Activated CD8-positive, alpha-beta T cell treated with anti-CD3 and anti-CD28 coated beads for 36 hours (primary cell): ENCODE results near the gene RASAL1. TPM values are rescaled to one million over a fixed set of nuclear protein-coding genes. Genes with fewer than 3 reads are reported as not detected.

Experiments
- ATAC-seq: fragments of 200-7000 bp; cut with Tn5 transposase; one replicate; pipeline ENCODE4 v1.10.0; 2021; ENCODE audit warnings: mild to moderate bottlenecking, moderate library complexity
- CTCF ChIA-PET: fragments of 350-600 bp; sonication (Branson Sonifier 250); formaldehyde crosslinking; loops from one replicate; lab custom pipeline; 2021; ENCODE audit warnings: antibody characterized with exemption; lab: Charles Lee
- POLR2A ChIA-PET: fragments of 350-600 bp; sonication (Branson Sonifier 250); formaldehyde crosslinking; loops from one replicate; lab custom pipeline; 2021; ENCODE audit warnings: antibody characterized with exemption; lab: Charles Lee
- DNase-seq: peaks from one replicate; pipeline ENCODE4 v3.0.0-alpha.2; 2020
- H3K27ac Mint-ChIP-seq: one replicate; pipeline ENCODE4 v1.8.0; 2021; ENCODE audit warnings: mild to moderate bottlenecking, mixed read lengths
- H3K27me3 Mint-ChIP-seq: one replicate; pipeline ENCODE4 v1.8.0; 2021; ENCODE audit warnings: mixed read lengths
- H3K36me3 Mint-ChIP-seq: one replicate; pipeline ENCODE4 v1.8.0; 2021; ENCODE audit warnings: low read depth, mixed read lengths
- H3K4me1 Mint-ChIP-seq: one replicate; pipeline ENCODE4 v1.8.0; 2021; ENCODE audit warnings: low read depth, mixed read lengths
- H3K4me3 Mint-ChIP-seq: one replicate; pipeline ENCODE4 v1.8.0; 2021; ENCODE audit warnings: mild to moderate bottlenecking, moderate library complexity, mixed read lengths
- H3K9me3 Mint-ChIP-seq: one replicate; pipeline ENCODE4 v1.8.0; 2021; ENCODE audit warnings: mixed read lengths
- intact Hi-C: fragments of 100-400 bp; cut with micrococcal nuclease; formaldehyde crosslinking; loops from one replicate; pipeline ENCODE4 v1.10.0; 2022
- total RNA-seq, 2 experiments: library from RNA; stranded (reverse); gene quantifications; one replicate each; pipeline ENCODE4 v1.2.3, GENCODE V29; 2021
- TF ChIP-seq, protein P1 (sequence below): fragments of 200-600 bp; IDR thresholded peaks from one replicate; pipeline ENCODE4 v1.8.0; 2022; ENCODE audit warnings: antibody characterized with exemption, mild to moderate bottlenecking

RASAL1 gene
- total RNA-seq, 2 experiments from 2014 or later: 9.8 to 12.4 TPM

DNA sequence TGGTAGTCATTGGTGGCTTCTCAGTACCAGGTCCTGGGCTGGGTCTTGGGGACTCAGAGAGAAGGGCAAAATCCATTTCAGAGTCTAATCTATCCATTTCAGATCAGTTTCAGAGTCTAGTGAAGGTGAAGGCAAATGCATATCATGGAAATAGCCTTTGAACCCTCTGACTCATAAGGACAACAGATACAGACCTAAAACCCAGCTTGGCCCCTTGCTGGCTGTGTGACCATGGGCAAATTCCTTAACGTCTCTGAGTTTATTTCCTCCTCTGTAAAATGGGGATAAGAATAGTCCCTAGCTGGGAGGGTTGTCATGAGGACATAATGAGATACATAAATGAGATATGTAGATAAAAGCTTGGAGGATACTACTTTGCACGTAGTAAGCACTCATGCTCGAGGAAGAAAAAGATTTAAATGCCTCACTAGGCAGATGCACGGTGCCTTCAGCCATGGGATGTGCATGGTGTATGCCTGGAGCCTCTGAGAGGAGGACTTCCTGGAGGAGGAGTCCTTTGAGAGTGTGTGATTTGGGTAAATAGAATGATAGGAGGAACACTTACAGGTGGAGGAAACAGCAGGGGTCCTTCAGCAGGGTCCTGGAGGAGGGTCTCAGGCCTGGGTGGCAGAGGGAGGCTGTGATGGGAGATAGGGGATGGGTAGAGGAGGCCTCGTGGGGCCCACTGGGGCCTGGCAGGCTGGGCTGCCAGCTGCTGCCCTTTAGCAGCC is 71.0 kb downstream of the RASAL1 start:
- POLR2A ChIA-PET: interaction anchor here (1.1 kb wide), 1 partner anchor 89 kb away, joined by 3 read pairs; no protein-coding TSS in a partner anchor
- CTCF ChIA-PET: interaction anchor here (1.0 to 3.0 kb wide), 5 partner anchors 16 to 72 kb away, joined by 3 to 11 read pairs (median 5); no protein-coding TSS in a partner anchor
- DNase-seq (no peak), ATAC-seq (no peak)
- Mint-ChIP-seq H3K9me3 (no peaks in the 10 kb centered on the region), H3K27me3 (no peaks in the 10 kb centered on the region), H3K4me1 (peaks cover 25% of the 10 kb centered on the region), H3K4me3 (no peak overlapping the region), H3K27ac (no peak overlapping the region), H3K36me3 (no peaks in the 10 kb centered on the region)
- TF ChIP-seq, protein P1, sequence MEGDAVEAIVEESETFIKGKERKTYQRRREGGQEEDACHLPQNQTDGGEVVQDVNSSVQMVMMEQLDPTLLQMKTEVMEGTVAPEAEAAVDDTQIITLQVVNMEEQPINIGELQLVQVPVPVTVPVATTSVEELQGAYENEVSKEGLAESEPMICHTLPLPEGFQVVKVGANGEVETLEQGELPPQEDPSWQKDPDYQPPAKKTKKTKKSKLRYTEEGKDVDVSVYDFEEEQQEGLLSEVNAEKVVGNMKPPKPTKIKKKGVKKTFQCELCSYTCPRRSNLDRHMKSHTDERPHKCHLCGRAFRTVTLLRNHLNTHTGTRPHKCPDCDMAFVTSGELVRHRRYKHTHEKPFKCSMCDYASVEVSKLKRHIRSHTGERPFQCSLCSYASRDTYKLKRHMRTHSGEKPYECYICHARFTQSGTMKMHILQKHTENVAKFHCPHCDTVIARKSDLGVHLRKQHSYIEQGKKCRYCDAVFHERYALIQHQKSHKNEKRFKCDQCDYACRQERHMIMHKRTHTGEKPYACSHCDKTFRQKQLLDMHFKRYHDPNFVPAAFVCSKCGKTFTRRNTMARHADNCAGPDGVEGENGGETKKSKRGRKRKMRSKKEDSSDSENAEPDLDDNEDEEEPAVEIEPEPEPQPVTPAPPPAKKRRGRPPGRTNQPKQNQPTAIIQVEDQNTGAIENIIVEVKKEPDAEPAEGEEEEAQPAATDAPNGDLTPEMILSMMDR: no peak
- intact Hi-C loops: no loop called here

GRCh38 chr12:113063396-113064350 is 71.9 kb downstream of the RASAL1 start:
- Mint-ChIP-seq H3K9me3 (no peaks in the 10 kb centered on the region), H3K4me3 (no peak overlapping the region), H3K27me3 (no peaks in the 10 kb centered on the region), H3K4me1 (peaks cover 22% of the 10 kb centered on the region), H3K36me3 (no peaks in the 10 kb centered on the region), H3K27ac (no peak overlapping the region)
- TF ChIP-seq, protein P1: no peak
- ChIA-PET POLR2A (interaction anchor here (1.1 kb wide), 1 partner anchor 90 kb away, joined by 3 read pairs; no protein-coding TSS in a partner anchor), CTCF (interaction anchor here (0.8 to 3.0 kb wide), 6 partner anchors 15 to 71 kb away, joined by 3 to 11 read pairs (median 4); no protein-coding TSS in a partner anchor)
- no peak for DNase-seq
- intact Hi-C loops: no loop called here
- no peak for ATAC-seq

DNA sequence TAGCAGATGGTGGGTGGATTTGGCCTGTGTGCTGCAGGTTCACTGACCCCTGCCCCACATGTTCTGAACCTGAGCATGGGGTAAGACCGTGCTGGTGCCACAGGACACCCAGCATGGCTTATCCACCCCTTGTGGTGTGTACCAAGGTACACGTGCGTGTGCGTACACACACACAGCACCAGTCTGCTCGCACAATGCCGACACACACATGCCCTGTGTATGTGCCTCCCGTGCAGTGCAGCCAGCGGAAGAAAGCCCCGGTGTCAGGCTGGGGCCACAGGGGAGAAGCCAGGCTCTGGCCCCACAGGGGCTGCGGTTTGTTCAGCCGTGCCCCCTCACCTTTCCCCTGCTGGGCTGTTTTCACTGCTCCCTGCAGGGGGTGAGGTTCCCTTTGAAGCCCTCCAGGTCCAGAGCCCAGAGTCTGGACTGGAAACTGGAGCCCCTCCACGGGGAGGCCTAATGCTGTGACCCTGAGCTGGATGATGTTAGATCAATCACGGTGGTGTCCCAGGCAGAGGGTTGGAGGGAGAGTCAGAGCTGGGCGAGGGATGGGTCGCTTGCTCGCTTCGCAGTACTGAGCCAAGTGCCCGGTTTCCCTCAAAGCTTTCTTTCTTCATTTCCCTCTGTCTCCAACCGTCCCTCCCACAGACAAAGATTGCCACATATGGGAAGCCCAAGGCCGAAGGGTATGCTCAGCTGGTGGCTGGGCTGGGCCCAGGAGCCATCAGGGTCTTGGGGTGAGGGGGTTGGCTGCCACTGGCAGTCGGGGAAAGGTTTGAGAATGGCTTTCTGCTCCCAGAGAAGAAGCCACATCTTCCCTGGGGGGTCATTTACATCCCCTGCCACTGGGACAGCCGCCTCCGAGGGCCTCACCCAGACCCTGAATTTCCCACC is 72.8 kb downstream of the RASAL1 start:
- no peak for ATAC-seq
- ChIA-PET POLR2A (no interaction called here), CTCF (interaction anchor here (0.8 to 3.0 kb wide), 5 partner anchors 14 to 90 kb away, joined by 3 to 11 read pairs (median 5); no protein-coding TSS in a partner anchor)
- Mint-ChIP-seq H3K9me3 (no peaks in the 10 kb centered on the region), H3K4me3 (no peak overlapping the region), H3K27me3 (no peaks in the 10 kb centered on the region), H3K4me1 (peaks cover 19% of the 10 kb centered on the region), H3K36me3 (no peaks in the 10 kb centered on the region), H3K27ac (no peak overlapping the region)
- intact Hi-C loops: no loop called here
- TF ChIP-seq, protein P1: no peak
- DNase-seq: no peak

DNA sequence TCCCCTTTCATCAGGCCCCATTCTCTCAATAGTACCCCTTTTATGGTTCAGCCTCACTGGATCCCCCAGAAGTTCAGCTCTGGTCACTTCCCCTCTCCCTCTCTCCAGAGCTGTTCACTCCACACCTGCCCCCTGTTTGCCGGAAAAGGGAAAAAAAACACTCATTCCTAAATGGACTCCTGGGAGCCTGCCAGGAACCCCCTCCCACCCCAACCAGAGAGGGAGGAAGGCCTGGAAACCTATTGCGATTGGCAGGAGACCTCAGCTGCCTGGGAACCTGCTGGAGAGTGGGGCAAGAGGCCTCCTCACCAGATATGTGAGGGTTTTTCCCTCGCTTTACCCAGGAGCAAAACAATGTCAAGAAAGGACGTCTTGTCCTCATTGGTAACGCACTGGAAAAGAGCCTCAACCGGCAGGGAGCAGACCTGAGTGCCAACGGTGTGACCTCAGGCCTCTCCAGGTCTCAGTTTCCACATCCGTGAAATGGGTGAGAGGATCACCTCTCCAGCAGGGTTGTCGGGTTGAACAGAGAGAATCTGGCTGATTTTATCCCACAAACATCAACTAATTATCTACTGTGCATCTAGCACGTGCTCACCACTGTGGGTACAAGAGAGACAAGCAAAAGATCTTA is 74.4 kb downstream of the RASAL1 start:
- Mint-ChIP-seq H3K4me1 (peaks cover 7% of the 10 kb centered on the region), H3K9me3 (no peaks in the 10 kb centered on the region), H3K27me3 (peaks cover under 1% of the 10 kb centered on the region), H3K27ac (no peak overlapping the region), H3K36me3 (no peaks in the 10 kb centered on the region), H3K4me3 (no peak overlapping the region)
- ChIA-PET CTCF (interaction anchor here (1.3 to 3.0 kb wide), 2 partner anchors 13 to 92 kb away, joined by 5 to 11 read pairs; no protein-coding TSS in a partner anchor), POLR2A (interaction anchor here (1.0 kb wide), 1 partner anchor 9 kb away, joined by 4 read pairs; no protein-coding TSS in a partner anchor)
- TF ChIP-seq, protein P1: no peak
- DNase-seq: no peak
- ATAC-seq: no peak
- intact Hi-C loops: no loop called here
